Anterior cingulate cortex (tissue), 58 donors: ENCODE results near the gene OPN5.
"Not testable (repeated sequence)": the region's sequence is repeated elsewhere in the genome, so short reads cannot be mapped to it uniquely, and the experiment has no call there.

Experiments
- DNase-seq, 58 donors: peaks; one replicate each; lab custom pipeline; 2025; lab: John Stamatoyannopoulos, UW

Gene OPN5, protein sequence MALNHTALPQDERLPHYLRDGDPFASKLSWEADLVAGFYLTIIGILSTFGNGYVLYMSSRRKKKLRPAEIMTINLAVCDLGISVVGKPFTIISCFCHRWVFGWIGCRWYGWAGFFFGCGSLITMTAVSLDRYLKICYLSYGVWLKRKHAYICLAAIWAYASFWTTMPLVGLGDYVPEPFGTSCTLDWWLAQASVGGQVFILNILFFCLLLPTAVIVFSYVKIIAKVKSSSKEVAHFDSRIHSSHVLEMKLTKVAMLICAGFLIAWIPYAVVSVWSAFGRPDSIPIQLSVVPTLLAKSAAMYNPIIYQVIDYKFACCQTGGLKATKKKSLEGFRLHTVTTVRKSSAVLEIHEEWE

DNA sequence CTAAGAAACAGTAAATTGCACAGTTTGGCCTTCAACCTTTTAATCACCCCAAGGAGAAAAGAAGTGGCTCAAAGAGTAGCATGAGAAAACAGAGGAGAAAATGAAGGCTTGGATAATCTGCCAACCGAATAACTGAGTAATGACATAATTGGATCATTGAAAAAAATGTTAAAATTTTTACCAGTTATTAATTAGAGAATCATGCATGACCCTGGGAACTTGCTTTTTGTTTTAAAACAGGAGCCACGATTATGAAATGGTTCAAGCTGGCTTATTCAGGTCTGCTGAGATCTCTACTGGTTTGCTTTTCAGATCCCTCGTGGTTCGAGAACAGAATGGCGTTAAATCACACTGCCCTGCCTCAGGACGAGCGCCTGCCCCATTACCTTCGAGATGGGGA, at the start of gene OPN5:
Gene OPN5 (plus strand): TSS at position 301 of the 400 bp plus-strand sequence. CDS start 35 bp downstream, at position 336.
- no peak for DNase-seq

DNA sequence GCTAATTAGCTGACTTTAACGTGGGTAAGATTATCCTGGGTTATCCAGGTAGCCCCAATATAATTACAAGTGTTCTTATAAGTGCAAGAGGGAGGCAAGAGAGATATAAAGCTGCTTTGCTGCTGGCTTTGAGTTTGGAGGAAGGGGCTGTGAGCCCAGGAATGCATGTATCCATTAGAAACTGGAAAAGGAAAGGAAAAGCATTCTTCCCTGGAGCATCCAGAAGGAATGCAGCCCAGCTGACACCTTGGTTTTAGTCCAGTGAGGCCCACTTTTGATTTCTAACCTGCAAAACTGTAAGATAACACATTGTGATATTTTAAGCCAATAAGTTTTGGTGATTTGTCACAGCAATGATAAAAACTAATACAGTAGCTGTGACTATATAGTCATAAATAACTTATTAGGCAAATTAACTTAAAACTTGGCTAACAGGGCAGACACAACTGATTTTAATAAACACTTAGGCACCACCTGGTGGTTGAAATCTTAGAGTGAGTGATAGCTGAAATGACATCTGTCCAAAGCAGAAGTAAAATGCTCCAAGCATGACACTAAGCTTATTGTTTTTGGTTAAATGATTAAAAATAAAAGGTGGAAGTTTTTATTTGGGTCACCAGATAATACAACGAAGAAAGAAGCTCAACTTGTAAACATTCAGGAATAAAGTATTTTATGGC, 47.8 kb upstream of the OPN5 start:
- DNase-seq = no peak

DNA sequence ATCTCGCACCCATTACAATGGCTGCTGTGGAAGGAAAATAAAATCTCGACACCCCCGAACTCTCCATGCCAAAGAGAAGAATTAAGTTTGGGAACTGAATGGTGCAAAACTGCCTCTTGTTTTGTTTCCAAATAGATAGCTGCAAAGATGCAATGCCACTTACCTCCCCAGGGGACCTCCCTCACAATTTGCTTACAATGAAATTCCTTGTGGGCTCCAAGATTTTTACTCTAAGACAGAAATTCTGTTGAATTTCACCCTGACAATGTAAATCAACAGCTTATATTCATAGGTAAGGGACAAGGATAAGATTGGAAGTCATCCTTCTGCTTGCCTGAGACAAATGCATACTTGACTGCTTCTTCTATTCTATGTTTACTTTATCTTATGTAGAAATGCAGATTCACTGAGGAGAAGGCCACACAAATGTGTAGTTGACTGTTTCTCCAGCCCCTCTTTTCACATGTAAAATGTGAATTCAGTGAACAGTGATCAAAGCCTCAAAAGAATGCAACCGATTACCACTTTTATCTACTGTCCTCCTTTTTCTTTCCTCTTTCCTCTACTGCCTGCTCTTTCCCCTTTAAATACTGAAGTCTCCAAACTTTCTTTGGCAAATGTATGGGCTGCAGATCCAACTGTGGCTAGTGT, 46.9 kb upstream of the OPN5 start:
- no peak for DNase-seq

DNA sequence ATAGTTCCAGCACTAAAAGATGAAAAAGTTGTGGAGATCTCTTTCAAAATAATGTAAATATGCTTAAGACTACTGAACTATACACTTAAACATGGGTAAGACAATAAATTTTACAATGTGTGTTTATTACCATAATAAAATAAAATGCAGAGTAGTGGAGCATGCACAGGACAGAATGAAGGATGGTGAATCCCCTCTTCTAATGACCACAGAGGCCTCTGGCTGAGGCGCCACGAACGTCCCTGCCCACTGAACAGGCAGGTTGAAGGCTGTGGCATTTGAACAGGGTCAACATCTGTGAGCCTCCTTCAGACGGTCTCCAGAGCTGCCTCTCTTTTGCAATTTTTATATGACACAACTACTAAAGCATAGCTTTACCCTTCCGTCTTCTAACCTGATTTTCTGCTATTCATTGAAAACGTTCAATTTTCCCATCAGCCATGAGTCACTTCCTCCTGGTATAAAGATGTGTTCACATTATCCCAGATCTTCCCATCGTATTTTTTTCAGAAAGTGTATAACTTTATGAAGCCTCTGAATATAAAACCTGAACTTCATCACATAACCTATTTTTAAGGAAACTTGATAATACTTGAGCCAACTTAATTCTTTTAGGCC, 45.6 kb upstream of the OPN5 start:
- DNase-seq = no peak

DNA sequence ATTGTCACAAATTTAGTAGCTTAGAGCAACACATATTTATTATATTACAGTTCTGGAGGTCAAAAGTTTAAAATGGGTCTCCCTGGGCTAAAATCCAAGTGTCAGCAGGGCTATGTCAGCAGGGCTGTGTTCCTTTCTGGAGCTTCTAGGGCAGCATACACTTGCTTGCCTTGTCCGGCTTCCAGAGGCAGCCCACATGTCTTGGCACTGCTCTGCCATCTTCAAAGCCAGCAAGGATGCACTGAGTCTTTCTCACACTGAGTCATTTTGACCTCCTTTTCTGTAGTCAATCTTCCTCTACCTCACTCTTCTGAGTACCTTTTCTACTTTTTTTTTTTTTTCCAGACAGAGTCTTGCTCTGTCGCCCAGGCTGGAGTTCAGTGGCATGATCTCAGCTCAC, 44.4 kb upstream of the OPN5 start:
- peak in 34 of 58 donors; percentile 1 to 59 (median 12) for DNase-seq

DNA sequence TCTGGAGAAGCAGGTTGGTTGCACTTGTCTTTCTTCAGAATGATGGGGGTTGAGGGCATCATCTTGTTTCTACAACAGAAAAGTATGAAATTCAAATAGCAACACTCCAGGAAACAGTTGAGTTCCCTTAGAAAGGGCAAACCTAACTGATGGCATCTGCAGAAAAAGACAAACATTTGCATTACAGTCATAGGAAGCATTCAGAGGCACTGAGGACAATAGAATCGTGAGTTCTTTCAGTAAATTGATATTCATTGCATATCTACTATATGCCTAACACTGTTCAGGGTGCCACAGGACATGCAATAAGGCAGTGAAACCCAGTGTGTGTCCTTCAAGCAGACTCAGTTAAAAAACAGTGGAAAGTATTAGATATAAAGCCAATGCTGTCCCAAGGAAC, 41.1 kb upstream of the OPN5 start:
- DNase-seq = no peak

DNA sequence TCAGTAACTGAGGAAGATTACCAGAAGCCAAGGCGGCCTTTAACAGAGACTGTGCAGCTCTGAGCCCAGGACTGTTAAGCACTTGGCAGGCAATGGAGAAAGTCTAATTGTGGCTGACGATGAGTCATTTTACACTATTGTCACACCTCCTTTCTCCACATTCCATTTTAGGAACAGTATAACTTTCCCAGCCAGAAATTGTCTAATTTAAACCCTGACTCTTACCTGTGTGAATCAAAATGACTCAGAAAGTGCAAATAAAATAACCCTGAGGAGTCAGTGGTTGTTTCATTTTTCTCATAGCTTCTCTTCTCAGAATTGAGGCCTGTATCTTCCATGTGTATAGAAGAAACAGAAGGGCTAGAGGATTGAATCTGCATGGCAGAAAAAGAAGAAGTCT, 40.0 kb upstream of the OPN5 start:
- peak in 13 of 58 donors; percentile 1 to 47 (median 7) for DNase-seq

DNA sequence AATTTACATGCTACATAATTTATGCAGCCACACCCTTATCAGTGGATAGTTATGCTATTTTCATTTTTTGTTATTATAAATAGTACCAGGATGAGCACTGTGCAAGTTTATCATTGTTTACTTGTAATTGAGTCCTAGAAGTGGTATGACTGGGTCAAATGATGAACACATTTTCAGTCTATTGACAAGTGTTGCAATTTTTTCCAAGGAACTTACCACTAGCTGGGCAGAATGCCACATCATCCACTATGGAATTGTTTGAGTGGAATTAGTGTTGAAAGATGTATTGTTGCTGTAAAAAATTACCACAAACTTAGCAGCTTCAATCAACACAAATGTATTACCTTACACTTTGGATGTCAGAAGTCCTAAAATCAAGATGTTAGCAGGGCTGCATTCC, 38.1 kb upstream of the OPN5 start:
- DNase-seq = no peak

DNA sequence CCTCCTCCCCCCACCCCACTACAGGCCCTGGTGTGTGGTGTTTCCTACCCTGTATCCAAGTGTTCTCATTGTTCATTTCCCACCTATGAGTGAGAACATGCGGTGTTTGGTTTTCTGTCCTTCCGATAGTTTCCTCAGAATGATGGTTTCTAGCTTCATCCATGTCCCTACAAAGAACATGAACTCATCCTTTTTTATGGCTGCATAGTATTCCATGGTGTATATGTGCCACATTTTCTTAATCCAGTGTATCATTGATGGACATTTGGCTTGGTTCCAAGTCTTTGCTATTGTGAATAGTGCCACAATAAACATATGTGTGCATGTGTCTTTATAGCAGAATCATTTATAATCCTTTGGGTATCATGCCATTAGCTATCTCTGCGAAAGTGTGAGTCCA, 36.6 kb upstream of the OPN5 start:
- DNase-seq = not testable (repeated sequence)

DNA sequence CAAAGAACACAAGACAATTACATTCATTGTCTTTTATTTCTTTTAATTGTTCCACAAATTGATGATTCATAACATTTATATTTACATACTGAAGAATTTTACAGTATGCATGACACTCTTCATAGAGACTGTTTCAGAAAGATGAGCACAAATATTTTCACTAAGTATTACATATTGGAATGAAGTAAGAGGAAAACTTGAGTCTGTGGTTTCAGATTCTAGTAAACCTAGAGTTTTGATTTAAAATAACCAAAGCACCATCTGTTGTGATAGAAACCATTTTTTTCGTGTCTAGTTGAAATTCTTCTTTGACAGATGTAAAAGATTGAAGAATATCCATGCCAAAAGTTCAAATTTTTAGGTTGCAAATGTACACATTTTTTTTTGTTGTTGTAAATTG, 32.1 kb upstream of the OPN5 start:
- no peak for DNase-seq

DNA sequence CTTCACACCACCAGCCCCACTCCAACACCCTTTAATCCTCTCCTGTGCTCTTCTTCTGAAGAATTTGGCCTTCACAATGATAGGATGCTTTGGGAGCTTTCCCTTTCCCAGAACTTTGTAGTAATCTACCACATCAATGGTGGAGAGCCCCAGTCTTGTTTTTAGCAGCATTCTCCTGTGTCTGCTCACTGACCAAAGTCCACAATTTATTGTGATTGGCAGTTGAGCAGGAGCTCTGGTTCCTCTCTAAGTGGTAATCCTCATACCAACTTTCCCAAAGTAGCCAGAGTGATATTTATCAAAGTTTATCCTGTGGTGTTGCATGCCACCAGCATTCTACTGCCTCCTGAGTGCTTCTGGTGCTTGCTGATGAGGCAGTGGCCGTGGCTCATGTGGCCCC, 29.0 kb upstream of the OPN5 start:
- DNase-seq = no peak

DNA sequence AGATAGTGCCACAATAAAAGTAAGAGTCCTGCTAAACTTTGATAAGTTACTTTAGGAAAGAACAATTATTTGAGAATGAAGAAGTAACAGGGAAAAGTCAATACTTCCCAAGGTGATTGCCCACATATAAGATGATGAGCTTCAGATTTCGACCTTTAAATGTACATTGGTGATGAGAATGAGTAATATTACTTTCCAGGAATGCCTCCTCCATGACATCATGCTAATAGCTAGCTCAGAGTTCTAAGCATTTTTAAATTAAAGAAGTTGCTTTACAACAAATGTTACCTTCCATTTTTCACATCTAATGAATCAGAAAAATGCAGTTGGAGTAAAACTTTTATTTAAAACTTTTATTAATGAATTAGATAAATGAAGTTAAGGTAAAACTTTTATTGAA, 22.5 kb upstream of the OPN5 start:
- no peak for DNase-seq

DNA sequence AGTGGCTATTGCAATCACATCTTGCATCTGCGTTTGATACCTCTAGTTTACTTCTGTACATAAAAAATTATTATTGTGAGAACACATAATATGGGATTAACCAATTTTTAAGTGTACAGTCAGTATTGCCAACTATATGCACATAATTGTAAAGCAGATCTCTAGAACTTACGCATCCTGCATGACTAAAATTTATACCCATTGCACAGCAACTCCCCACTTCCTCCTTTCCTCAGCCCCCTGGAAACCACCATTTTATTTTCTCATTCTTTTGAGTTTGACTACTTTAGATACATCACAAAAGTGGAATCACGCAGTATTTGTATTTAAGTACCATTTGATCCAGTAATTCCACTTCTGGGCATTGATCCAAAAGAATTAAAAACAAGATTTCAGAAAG, 19.3 kb upstream of the OPN5 start:
- no peak for DNase-seq

DNA sequence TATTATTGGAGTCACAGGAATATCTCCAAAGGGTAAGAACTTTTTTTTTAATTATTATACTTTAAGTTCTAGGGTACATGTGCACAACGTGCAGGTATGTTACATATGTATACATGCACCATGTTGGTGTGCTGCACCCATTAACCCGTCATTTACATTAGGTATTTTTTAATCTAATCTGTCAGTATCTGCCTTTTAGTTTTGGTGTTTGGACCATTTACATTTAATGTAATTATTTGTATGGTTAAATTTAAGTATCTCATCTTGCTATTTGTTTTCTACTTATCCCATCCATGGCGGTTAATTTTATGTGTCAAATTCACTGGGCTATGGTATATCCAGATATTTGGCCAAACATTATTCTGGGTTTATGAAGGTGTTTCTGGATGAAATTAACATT, 15.4 kb upstream of the OPN5 start:
- DNase-seq = no peak

DNA sequence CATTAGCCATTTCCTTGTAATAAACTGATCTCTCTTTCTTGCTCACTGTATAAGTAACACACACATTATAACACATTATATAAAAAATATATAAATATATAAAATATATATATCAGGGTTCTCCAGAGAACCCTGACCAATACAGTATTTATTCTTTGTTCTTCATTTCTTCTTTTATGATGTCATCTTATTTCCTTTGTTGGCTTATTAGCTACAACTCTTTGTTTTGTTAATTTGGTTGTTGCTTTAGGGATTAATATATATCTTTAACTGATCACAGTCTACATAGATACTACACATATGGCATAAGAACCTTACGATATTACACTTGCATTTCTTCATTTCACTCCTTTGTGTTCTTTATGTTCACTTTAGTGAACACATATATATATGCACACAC, 14.7 kb upstream of the OPN5 start:
- DNase-seq = no peak

DNA sequence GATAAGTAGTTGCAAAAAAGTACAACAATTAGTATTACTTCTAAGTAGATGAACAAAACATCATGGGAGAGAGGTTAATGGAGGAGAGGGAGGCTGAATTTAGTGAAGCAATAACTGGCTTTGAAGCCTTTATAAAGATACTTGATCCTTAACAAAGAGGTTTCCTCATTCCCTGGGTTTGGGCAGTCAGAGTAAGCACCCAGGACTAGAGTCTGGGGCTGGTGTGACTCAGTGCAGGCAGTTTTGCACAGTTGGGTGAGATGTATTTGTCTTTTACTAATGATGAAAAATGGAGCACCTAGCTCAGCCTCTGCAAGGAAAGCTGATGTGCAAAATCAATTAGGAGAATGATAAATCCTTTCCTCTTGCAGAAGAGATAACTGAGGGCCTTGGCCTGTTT, 11.8 kb upstream of the OPN5 start:
- DNase-seq = no peak

DNA sequence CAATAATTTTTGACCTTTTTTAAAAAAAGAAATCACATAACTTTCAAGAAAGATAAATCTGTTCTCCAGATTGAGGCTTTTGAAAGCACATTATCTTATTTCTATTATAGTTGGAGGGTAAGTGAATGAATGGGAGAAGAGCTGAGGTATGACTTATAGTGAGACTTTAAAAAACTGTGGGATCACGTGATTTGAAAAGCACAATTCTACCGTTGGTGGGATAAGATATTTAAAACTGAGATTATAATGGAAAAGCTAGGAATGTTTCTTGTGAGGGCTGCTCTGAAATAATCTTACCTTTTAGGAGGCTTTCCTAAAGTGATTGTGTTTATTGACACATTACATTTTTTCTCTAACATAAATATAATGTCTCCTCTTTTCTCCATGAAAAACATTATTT, 9.5 kb upstream of the OPN5 start:
- DNase-seq = no peak

DNA sequence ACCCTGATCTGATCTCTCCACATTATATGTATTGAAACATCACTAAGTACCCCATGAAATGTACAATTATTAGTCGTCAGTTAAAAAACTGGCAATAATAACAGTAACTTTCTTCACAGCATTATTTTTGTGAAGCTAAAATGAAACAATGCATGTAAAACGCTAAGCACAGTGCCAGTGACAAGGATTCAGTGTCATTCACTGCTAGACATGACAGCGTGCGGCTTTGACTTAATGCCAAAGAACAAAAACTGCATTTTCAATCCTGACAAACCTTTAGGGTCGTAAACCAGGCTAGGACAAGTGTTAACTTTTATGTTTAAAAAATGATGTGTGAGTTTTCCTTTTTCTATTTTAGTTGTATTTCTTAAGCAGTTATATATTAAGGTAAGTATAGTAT, 8.8 kb upstream of the OPN5 start:
- no peak for DNase-seq

DNA sequence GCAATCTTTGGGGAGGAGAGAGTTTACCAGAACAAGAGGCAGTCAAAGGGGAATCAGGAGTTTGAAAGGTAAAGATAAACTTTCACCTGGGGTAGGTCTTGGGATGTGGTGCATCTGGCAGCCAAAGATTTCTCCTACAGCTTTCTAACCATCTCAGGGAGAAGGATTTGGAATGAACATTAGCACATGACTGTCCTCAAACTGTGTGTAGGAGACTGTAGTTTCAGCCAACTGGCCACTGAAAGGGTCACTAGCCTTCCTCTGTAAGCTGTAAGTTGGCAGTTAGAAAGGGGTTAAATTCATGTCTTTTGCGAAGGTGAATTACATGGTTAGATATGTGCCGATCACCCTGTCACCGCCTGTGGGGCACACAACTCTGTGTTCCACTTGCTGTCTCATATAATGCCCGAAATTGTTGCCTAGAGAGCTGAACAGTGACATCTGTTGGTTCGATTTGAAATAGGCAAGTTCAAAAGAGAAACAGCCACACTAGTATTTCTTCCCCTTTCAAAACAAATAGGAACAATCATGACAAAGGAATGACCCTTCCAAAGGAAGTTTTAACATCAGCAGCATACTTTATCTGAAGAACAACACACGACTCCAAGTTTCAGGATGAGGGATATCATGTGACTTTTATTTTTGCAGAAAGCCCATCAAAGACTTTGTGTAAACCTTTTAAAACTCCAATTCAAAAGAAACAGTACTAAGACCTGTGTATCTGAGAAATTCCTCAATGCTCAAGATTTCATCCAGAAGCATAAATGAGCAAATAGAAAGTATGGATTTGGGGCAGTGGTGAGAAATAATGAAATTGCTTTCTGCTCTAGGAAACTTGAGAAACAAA, 1.1 kb upstream of the OPN5 start:
- DNase-seq = peak in 19 of 58 donors; percentile 1 to 63 (median 9)

DNA sequence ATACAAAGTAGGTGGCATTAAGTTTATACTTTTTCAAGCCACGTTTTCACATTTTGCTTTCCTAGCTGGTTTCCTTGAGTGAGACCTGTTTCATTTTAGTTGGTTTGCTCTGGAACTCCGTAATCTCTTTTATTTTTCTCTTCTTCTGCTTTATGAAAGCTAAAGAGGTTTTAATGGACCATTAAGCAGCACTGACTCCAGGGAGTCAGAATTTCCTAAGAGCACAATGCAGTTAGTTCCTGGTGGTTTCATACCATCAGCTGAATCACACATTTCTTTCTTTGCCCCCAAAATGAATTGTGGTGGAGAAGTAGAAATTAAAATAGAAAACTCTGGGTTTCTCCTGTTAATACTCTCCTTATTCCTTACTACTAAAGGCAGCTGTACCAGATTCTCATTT, 3.4 kb downstream of the OPN5 start:
- no peak for DNase-seq
